Measurements from ENCODE around the gene ANKLE2. TPM values are rescaled to one million over a fixed set of nuclear protein-coding genes. Genes with fewer than 3 reads are reported as not detected.

ANKLE2 gene
- total RNA-seq, 1 experiment from 2014 or later: 80.3 TPM

DNA sequence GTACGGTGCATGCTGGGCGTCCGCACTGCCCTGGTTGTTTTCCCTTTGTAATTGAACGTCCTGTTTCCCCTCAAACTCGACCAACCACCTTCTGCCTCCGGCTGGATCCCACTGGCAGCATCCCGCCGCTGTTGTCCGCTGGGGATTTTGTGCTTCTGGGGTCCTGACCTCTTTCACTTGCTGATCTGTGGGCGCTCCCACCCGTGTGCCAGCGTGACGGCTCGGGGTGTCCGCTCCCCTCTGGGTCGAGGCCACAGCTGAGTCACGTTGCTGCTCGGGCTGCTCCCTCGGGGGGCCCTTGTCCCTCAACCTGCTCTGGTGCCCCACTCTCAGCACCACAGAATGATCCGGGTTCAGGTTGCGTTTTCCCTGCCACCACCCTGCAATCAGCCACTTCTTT lies 43.0 kb downstream of the ANKLE2 start:
- no peak overlapping the region for H4K5ac ChIP-seq (ENCODE audit: insufficient read length, low read depth, low read length)
- WGBS (ENCODE audit: extremely low coverage, insufficient read length, low lambda C conversion rate): no CpG with 5 or more reads among the region's 21 CpGs
- no peaks in the 10 kb centered on the region for H3K79me2 ChIP-seq (ENCODE audit: insufficient read depth, low read length)

More for the DNA sequence above, 43.0 kb downstream of the ANKLE2 start:
- Histone ChIP-seq H3K14ac (ENCODE audit: insufficient read depth, low read length) (no peak overlapping the region), H3K23me2 (ENCODE audit: insufficient read length, low read depth, low read length, poor library complexity, severe bottlenecking) (no peaks in the 10 kb centered on the region), H3K9me3 (ENCODE audit: control insufficient read depth, low read depth, low read length) (no peaks in the 10 kb centered on the region), H3K27me3 (ENCODE audit: insufficient read depth, low read length) (no peaks in the 10 kb centered on the region), H3K23ac (ENCODE audit: insufficient read length, low read depth, low read length) (no peak overlapping the region), H3T11ph (ENCODE audit: low read length) (no peak overlapping the region), H3K27ac (ENCODE audit: insufficient read length, low read depth, low read length) (no peak overlapping the region), H3K4me1 (ENCODE audit: insufficient read depth, low read length) (no peaks in the 10 kb centered on the region), H3K4ac (ENCODE audit: low read depth, low read length) (no peak overlapping the region), H4K8ac (replicated peaks; ENCODE audit: insufficient read length, low read depth, low read length) (no peak overlapping the region), H3K18ac (ENCODE audit: insufficient read length, low read depth, low read length) (no peak overlapping the region), H2BK15ac (ENCODE audit: low read depth, low read length) (no peak overlapping the region), H2AFZ (ENCODE audit: low read length) (no peak overlapping the region), H2BK12ac (ENCODE audit: insufficient read length, low read depth, low read length) (no peak overlapping the region), H2AK5ac (ENCODE audit: insufficient read length, low read length) (no peak overlapping the region), H2BK20ac (ENCODE audit: low read depth, low read length, poor library complexity, severe bottlenecking) (no peak overlapping the region), H4K91ac (ENCODE audit: insufficient read length, low read depth, low read length) (no peak overlapping the region), H2BK5ac (ENCODE audit: insufficient read length, low read length) (no peak overlapping the region), H3K79me1 (ENCODE audit: insufficient read depth, low read depth, low read length, poor library complexity, severe bottlenecking) (no peaks in the 10 kb centered on the region), H3K4me2 (ENCODE audit: insufficient read depth, insufficient read length, low read length) (no peak overlapping the region), H2BK120ac (ENCODE audit: low read depth, low read length, poor library complexity, severe bottlenecking) (no peak overlapping the region), H3K9ac (ENCODE audit: extremely low read depth, insufficient read length, low read length) (no peak overlapping the region), H3K56ac (ENCODE audit: insufficient read length, low read depth, low read length) (no peak overlapping the region), H4K20me1 (ENCODE audit: control insufficient read depth, insufficient read depth, insufficient read length) (no peaks in the 10 kb centered on the region)
- Mint-ChIP-seq H3K4me1 (no peaks in the 10 kb centered on the region), H3K9me3 (no peaks in the 10 kb centered on the region), H3K27me3 (ENCODE audit: low read depth) (no peaks in the 10 kb centered on the region; the same call in 1 of the 2 replicates), H3K27ac (peak overlapping the region in 1 of 3 experiments; percentile 60; a peak in 2 of 7 replicates), H3K4me3 (no peak overlapping the region), H3K36me3 (ENCODE audit: insufficient read depth in 1 of 3, low read depth in 3 of 3) (peaks cover 33 to 79% (median 64%) of the 10 kb centered on the region in 3 experiments; a peak in 6 of 7 replicates)
- TF ChIP-seq, protein P1, sequence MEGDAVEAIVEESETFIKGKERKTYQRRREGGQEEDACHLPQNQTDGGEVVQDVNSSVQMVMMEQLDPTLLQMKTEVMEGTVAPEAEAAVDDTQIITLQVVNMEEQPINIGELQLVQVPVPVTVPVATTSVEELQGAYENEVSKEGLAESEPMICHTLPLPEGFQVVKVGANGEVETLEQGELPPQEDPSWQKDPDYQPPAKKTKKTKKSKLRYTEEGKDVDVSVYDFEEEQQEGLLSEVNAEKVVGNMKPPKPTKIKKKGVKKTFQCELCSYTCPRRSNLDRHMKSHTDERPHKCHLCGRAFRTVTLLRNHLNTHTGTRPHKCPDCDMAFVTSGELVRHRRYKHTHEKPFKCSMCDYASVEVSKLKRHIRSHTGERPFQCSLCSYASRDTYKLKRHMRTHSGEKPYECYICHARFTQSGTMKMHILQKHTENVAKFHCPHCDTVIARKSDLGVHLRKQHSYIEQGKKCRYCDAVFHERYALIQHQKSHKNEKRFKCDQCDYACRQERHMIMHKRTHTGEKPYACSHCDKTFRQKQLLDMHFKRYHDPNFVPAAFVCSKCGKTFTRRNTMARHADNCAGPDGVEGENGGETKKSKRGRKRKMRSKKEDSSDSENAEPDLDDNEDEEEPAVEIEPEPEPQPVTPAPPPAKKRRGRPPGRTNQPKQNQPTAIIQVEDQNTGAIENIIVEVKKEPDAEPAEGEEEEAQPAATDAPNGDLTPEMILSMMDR (conservative IDR thresholded peaks at IDR 0.05): no peak
- DNase-seq: no peak
